WTC11 (cell line): ENCODE results near the gene APBB1. TPM values are rescaled to one million over a fixed set of nuclear protein-coding genes. Genes with fewer than 3 reads are reported as not detected.
A peak's percentile ranks its signal among the peaks of the same experiment; 100 is the strongest.

Source experiments
- ATAC-seq: fragments of 200-7000 bp; cut with Tn5 transposase; 2 replicates; pipeline ENCODE4 v1.10.0; 2021; ENCODE audit warnings: mild to moderate bottlenecking, moderate library complexity
- CTCF ChIA-PET: fragments of 300-600 bp; sonication (Branson Sonifier 250); formaldehyde crosslinking; loops from one replicate; lab custom pipeline; 2021; ENCODE audit warnings: antibody characterized with exemption; lab: Charles Lee
- POLR2A ChIA-PET: fragments of 350-600 bp; sonication (Branson Sonifier 250); formaldehyde crosslinking; loops from one replicate; lab custom pipeline; 2021; ENCODE audit warnings: antibody characterized with exemption; lab: Charles Lee
- DNase-seq: peaks from one replicate; pipeline ENCODE4 v3.0.0; 2021; ENCODE audit warnings: low spot score
- H3K27ac Mint-ChIP-seq: 2 replicates; pipeline ENCODE4 v1.8.0; 2021; ENCODE audit warnings: mixed read lengths
- H3K27me3 Mint-ChIP-seq: 2 replicates; pipeline ENCODE4 v1.8.0; 2021; ENCODE audit warnings: low read depth, mild to moderate bottlenecking, moderate library complexity, mixed read lengths
- H3K36me3 Mint-ChIP-seq: 2 replicates; pipeline ENCODE4 v1.8.0; 2021; ENCODE audit warnings: mixed read lengths
- H3K4me1 Mint-ChIP-seq: 2 replicates; pipeline ENCODE4 v1.8.0; 2022; ENCODE audit warnings: mixed read lengths
- H3K4me3 Mint-ChIP-seq: 2 replicates; pipeline ENCODE4 v1.8.0; 2021; ENCODE audit warnings: mild to moderate bottlenecking, moderate library complexity, mixed read lengths
- H3K9me3 Mint-ChIP-seq: 2 replicates; pipeline ENCODE4 v1.8.0; 2021; ENCODE audit warnings: mixed read lengths
- AR ChIP-seq: fragments of 250-450 bp; sonication (Bioruptor Pico); IDR thresholded peaks from 2 replicates; pipeline ENCODE4 v1.9.0; 2021; ENCODE audit warnings: mild to moderate bottlenecking
- CTCF ChIP-seq: fragments of 200-600 bp; IDR thresholded peaks from 2 replicates; pipeline ENCODE4 v1.8.0; 2022; ENCODE audit warnings: antibody characterized with exemption
- E2F5 ChIP-seq: sonication (generic); formaldehyde crosslinking; IDR thresholded peaks from 2 replicates; pipeline ENCODE4 v1.8.1; 2022; ENCODE audit warnings: mild to moderate bottlenecking, moderate library complexity, missing genetic modification reagents
- ETV6 ChIP-seq: sonication (generic); formaldehyde crosslinking; IDR thresholded peaks from 2 replicates; pipeline ENCODE4 v1.8.1; 2022; ENCODE audit warnings: mild to moderate bottlenecking, missing genetic modification reagents
- FOXP1 ChIP-seq: sonication (generic); formaldehyde crosslinking; IDR thresholded peaks from 2 replicates; pipeline ENCODE4 v1.8.0; 2022; ENCODE audit warnings: missing genetic modification reagents, mild to moderate bottlenecking, moderate library complexity, borderline replicate concordance
- GABPB1 ChIP-seq: sonication (generic); formaldehyde crosslinking; IDR thresholded peaks from 2 replicates; pipeline ENCODE4 v1.8.1; 2023; ENCODE audit warnings: mild to moderate bottlenecking, missing genetic modification reagents
- GRHL2 ChIP-seq: fragments of 250-450 bp; sonication (Bioruptor Pico); IDR thresholded peaks from 2 replicates; pipeline ENCODE4 v1.8.0; 2022; ENCODE audit warnings: mild to moderate bottlenecking, moderate library complexity; ENCODE audit not compliant: insufficient replicate concordance, severe bottlenecking
- GTF2I ChIP-seq: fragments of 250-450 bp; sonication (Bioruptor Pico); conservative IDR thresholded peaks from 2 replicates; pipeline ENCODE4 v1.4.0; 2021; ENCODE audit warnings: mild to moderate bottlenecking
- MAX ChIP-seq: sonication (generic); formaldehyde crosslinking; IDR thresholded peaks from 2 replicates; pipeline ENCODE4 v1.8.0; 2022; ENCODE audit warnings: mild to moderate bottlenecking, missing genetic modification reagents
- PRDM15 ChIP-seq: sonication (generic); formaldehyde crosslinking; IDR thresholded peaks from 2 replicates; pipeline ENCODE4 v1.8.0; 2022; ENCODE audit warnings: missing genetic modification reagents
- PRRX2 ChIP-seq: fragments of 250-450 bp; sonication (Bioruptor Pico); IDR thresholded peaks from 2 replicates; pipeline ENCODE4 v1.8.0; 2021; ENCODE audit warnings: mild to moderate bottlenecking
- RORB ChIP-seq: fragments of 250-450 bp; sonication (Bioruptor Pico); IDR thresholded peaks from 2 replicates; pipeline ENCODE4 v1.9.0; 2021; ENCODE audit warnings: mild to moderate bottlenecking
- ZNF121 ChIP-seq: sonication (generic); formaldehyde crosslinking; IDR thresholded peaks from 2 replicates; pipeline ENCODE4 v1.8.0; 2023; ENCODE audit warnings: missing genetic modification reagents
- ZNF671 ChIP-seq: fragments of 250-450 bp; sonication (Bioruptor Pico); IDR thresholded peaks from 2 replicates; pipeline ENCODE4 v1.8.0; 2021; ENCODE audit warnings: mild to moderate bottlenecking
- ZSCAN18 ChIP-seq: fragments of 250-450 bp; sonication (Bioruptor Pico); IDR thresholded peaks from 2 replicates; pipeline ENCODE4 v2.1.2; 2022; ENCODE audit warnings: mild to moderate bottlenecking, moderate library complexity
- total RNA-seq: library from RNA; stranded (reverse); gene quantifications from 3 replicates; pipeline ENCODE4 v1.2.3, GENCODE V29; 2021

Gene APBB1
- total RNA-seq, 1 experiment from 2014 or later = 32.1 TPM

- CTCF ChIA-PET = interaction anchor here (0.7 to 5.5 kb wide), 14 partner anchors 8 to 361 kb away, joined by 3 to 160 read pairs (median 18); partner anchors contain the start of genes APBB1, CAVIN3 and CCKBR
- POLR2A ChIA-PET = interaction anchor here (0.8 to 2.0 kb wide), 2 partner anchors 8 to 32 kb away, joined by 3 to 7 read pairs; no protein-coding TSS in a partner anchor
- Mint-ChIP-seq H3K27ac (no peak overlapping the region), H3K4me3 (no peak overlapping the region), H3K9me3 (no peaks in the 10 kb centered on the region), H3K36me3 (no peaks in the 10 kb centered on the region), H3K4me1 (peaks cover 5% of the 10 kb centered on the region), H3K27me3 (no peaks in the 10 kb centered on the region)
- no peak for ATAC-seq
- no peak for DNase-seq
- no peak for TF ChIP-seq RORB
- TF ChIP-seq GABPB1 (CRISPR knock-in tag) = no peak
- TF ChIP-seq GTF2I (CRISPR knock-in tag) = no peak
- no peak for TF ChIP-seq PRRX2
- TF ChIP-seq GRHL2 (CRISPR knock-in tag) = no peak
- no peak for TF ChIP-seq AR (CRISPR knock-in tag)
- TF ChIP-seq ZNF671 (CRISPR knock-in tag) = no peak
Observed at GRCh38 chr11:6354651-6355485, 64.0 kb downstream of the APBB1 start.

GRCh38 chr11:6353367-6353987, 65.4 kb downstream of the APBB1 start:
- no peak overlapping the region for H3K4me3 Mint-ChIP-seq
- ChIA-PET CTCF (interaction anchor here (0.6 to 5.5 kb wide), 71 partner anchors 9 to 667 kb away, joined by 3 to 160 read pairs (median 6); partner anchors contain the start of genes APBB1, CAVIN3, CCKBR and CNGA4), POLR2A (interaction anchor here (0.5 to 2.0 kb wide), 3 partner anchors 30 to 522 kb away, joined by 3 to 8 read pairs (median 7); partner anchors contain the start of gene CAVIN3)
- H3K27me3 Mint-ChIP-seq = no peaks in the 10 kb centered on the region
- DNase-seq (peak; percentile 82), ATAC-seq (peak; percentile 99)
- no peaks in the 10 kb centered on the region for H3K36me3 Mint-ChIP-seq
- H3K4me1 Mint-ChIP-seq = peaks cover 5% of the 10 kb centered on the region
- peak; percentile 97 for TF ChIP-seq CTCF
- TF ChIP-seq ETV6 (CRISPR knock-in tag) = peak; percentile 49; the same call in 1 of the 2 replicates
- no peak for TF ChIP-seq E2F5 (CRISPR knock-in tag)
- TF ChIP-seq MAX (CRISPR knock-in tag) = 0 out of 2 replicates have a peak, but pooled peaks have one; percentile 7
- H3K27ac Mint-ChIP-seq = no peak overlapping the region
- H3K9me3 Mint-ChIP-seq = no peaks in the 10 kb centered on the region

- no peak for DNase-seq
- CTCF ChIA-PET = interaction anchor here (0.6 to 5.5 kb wide), 12 partner anchors 10 to 101 kb away, joined by 3 to 160 read pairs (median 4); partner anchors contain the start of genes CAVIN3 and CCKBR
- peaks cover 9% of the 10 kb centered on the region for H3K9me3 Mint-ChIP-seq
- TF ChIP-seq ZSCAN18 (CRISPR knock-in tag) = no peak
- no peak for TF ChIP-seq PRDM15
- TF ChIP-seq FOXP1 (CRISPR knock-in tag) = no peak
- no peak for TF ChIP-seq ZNF121 (CRISPR knock-in tag)
Observed at GRCh38 chr11:6351782-6352382, 67.0 kb downstream of the APBB1 start.

More at GRCh38 chr11:6351782-6352382, 67.0 kb downstream of the APBB1 start:
- H3K4me1 Mint-ChIP-seq = peaks cover 5% of the 10 kb centered on the region
- POLR2A ChIA-PET = no interaction called here
- H3K36me3 Mint-ChIP-seq = peaks cover 8% of the 10 kb centered on the region
- no peak overlapping the region for H3K4me3 Mint-ChIP-seq
- no peaks in the 10 kb centered on the region for H3K27me3 Mint-ChIP-seq
- no peak overlapping the region for H3K27ac Mint-ChIP-seq
- ATAC-seq = no peak
